ENCODE results near the gene FCHO1.

The FCHO1 gene

GRCh38 chr19:17721821-17722220, 29.5 kb upstream of the FCHO1 start:
- Histone ChIP-seq H3K27ac (no peak overlapping the region), H3K36me3 (peaks cover 58% of the 10 kb centered on the region), H3K27me3 (ENCODE audit: insufficient read depth, low read depth, severe bottlenecking) (no peaks in the 10 kb centered on the region), H3K4me3 (ENCODE audit: low read depth, low read length) (no peak overlapping the region), H3K9me3 (ENCODE audit: severe bottlenecking) (no peaks in the 10 kb centered on the region)
- TF ChIP-seq, protein P1, sequence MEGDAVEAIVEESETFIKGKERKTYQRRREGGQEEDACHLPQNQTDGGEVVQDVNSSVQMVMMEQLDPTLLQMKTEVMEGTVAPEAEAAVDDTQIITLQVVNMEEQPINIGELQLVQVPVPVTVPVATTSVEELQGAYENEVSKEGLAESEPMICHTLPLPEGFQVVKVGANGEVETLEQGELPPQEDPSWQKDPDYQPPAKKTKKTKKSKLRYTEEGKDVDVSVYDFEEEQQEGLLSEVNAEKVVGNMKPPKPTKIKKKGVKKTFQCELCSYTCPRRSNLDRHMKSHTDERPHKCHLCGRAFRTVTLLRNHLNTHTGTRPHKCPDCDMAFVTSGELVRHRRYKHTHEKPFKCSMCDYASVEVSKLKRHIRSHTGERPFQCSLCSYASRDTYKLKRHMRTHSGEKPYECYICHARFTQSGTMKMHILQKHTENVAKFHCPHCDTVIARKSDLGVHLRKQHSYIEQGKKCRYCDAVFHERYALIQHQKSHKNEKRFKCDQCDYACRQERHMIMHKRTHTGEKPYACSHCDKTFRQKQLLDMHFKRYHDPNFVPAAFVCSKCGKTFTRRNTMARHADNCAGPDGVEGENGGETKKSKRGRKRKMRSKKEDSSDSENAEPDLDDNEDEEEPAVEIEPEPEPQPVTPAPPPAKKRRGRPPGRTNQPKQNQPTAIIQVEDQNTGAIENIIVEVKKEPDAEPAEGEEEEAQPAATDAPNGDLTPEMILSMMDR (IDR thresholded peaks at IDR 0.05; ENCODE audit: low read depth, low read length) = no peak
- no peak for DNase-seq

DNA sequence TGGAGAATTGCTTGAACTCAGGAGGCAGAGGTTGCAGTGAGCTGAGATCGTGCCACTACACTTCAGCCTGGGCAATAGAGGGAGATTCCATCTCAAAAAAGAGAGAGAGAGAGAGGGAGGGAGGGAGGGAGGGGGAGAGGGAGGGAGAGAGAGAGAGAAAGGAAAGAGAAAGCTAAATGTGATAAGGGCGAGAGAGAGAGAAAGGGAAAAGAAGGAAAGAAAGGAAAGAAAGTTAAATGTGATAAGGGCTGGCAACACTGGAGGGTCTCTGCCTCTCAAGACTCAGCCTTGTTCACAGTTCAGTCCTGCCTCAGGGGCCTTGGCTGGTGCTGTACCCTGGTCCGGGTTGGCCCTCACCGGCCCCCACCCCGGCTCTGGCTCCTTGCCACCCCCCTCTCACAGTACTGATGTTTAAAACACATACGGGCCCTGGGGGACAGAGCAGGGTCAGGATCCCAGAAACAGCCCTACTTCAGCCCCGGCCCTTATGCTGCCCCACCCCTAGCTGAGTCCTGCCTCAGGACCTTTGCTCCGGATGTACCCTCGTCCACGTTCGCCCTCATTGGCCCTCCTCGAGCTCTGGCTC, 28.5 kb upstream of the FCHO1 start:
- TF ChIP-seq, protein P1 (IDR thresholded peaks at IDR 0.05; ENCODE audit: low read depth, low read length) = no peak
- peaks cover 67% of the 10 kb centered on the region for H3K36me3 ChIP-seq
- H3K4me3 ChIP-seq (ENCODE audit: low read depth, low read length) = no peak overlapping the region
- H3K27ac ChIP-seq = no peak overlapping the region
- no peak for DNase-seq
- no peaks in the 10 kb centered on the region for H3K9me3 ChIP-seq (ENCODE audit: severe bottlenecking)
- no peaks in the 10 kb centered on the region for H3K27me3 ChIP-seq (ENCODE audit: insufficient read depth, low read depth, severe bottlenecking)

DNA sequence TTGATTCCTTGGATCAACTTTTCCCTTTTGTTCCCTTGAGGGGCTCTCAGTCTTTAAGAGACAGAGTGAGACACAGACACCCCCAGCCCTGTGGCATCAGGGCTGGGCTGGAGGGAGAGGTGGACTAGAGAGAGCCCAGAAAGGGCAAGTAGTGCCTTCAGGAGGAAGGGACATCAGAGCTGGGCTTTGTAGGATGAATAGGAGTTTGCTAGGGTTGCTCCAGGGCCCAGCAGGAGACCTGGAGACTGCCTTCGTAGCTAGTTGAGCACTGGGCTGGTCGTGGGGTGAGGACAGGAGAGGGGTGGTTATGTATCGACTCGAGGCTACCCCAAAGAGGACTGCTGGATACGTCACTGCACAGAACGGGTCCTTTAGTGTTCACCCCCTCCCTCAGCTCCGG, 26.6 kb upstream of the FCHO1 start:
- Histone ChIP-seq H3K27me3 (ENCODE audit: insufficient read depth, low read depth, severe bottlenecking) (no peaks in the 10 kb centered on the region), H3K36me3 (peaks cover 87% of the 10 kb centered on the region), H3K4me3 (ENCODE audit: low read depth, low read length) (no peak overlapping the region), H3K9me3 (ENCODE audit: severe bottlenecking) (no peaks in the 10 kb centered on the region), H3K27ac (no peak overlapping the region)
- TF ChIP-seq, protein P1 (IDR thresholded peaks at IDR 0.05; ENCODE audit: low read depth, low read length) = no peak
- no peak for DNase-seq

GRCh38 chr19:17725422-17726078, 25.7 kb upstream of the FCHO1 start:
- Histone ChIP-seq H3K27ac (no peak overlapping the region), H3K4me3 (ENCODE audit: low read depth, low read length) (no peak overlapping the region), H3K27me3 (ENCODE audit: insufficient read depth, low read depth, severe bottlenecking) (no peaks in the 10 kb centered on the region), H3K9me3 (ENCODE audit: severe bottlenecking) (no peaks in the 10 kb centered on the region), H3K36me3 (peaks cover 96% of the 10 kb centered on the region)
- DNase-seq = peak; percentile 29
- TF ChIP-seq, protein P1 (IDR thresholded peaks at IDR 0.05; ENCODE audit: low read depth, low read length) = peak; percentile 70

DNA sequence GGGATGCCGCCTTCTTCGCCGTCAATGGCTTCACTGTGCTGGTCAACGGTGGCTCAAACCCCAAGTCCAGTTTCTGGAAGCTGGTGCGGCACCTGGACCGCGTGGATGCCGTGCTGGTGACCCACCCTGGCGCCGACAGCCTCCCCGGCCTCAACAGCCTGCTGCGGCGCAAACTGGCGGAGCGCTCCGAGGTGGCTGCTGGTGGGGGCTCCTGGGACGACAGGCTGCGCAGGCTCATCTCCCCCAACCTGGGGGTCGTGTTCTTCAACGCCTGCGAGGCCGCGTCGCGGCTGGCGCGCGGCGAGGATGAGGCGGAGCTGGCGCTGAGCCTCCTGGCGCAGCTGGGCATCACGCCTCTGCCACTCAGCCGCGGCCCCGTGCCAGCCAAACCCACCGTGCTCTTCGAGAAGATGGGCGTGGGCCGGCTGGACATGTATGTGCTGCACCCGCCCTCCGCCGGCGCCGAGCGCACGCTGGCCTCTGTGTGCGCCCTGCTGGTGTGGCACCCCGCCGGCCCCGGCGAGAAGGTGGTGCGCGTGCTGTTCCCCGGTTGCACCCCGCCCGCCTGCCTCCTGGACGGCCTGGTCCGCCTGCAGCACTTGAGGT, 25.0 kb upstream of the FCHO1 start:
- no peaks in the 10 kb centered on the region for H3K9me3 ChIP-seq (ENCODE audit: severe bottlenecking)
- H3K36me3 ChIP-seq = peaks cover 97% of the 10 kb centered on the region
- H3K27ac ChIP-seq = no peak overlapping the region
- H3K27me3 ChIP-seq (ENCODE audit: insufficient read depth, low read depth, severe bottlenecking) = no peaks in the 10 kb centered on the region
- H3K4me3 ChIP-seq (ENCODE audit: low read depth, low read length) = no peak overlapping the region
- DNase-seq = no peak
- TF ChIP-seq, protein P1 (IDR thresholded peaks at IDR 0.05; ENCODE audit: low read depth, low read length) = no peak

Measured in WERI-Rb-1 (cell line).